Epithelial cell of esophagus (primary cell): ENCODE measurements around the gene OTUD4.

Experiments
- DNase-seq: peaks from one replicate; pipeline ENCODE4 v3.0.0; 2010; ENCODE audit warnings: low read depth
- H3K4me3 ChIP-seq: 2 replicates; pipeline ENCODE4 v1.5.1; 2011; ENCODE audit warnings: mild to moderate bottlenecking, low read length, control low read depth
- TF ChIP-seq, protein P1 (sequence below): IDR thresholded peaks from 2 replicates; pipeline ENCODE4 v1.5.1; 2011; ENCODE audit warnings: low read depth, mild to moderate bottlenecking, low read length, control low read depth, inconsistent platforms; ENCODE audit not compliant: insufficient read depth; ENCODE audit errors: missing control alignments

Gene OTUD4

DNA sequence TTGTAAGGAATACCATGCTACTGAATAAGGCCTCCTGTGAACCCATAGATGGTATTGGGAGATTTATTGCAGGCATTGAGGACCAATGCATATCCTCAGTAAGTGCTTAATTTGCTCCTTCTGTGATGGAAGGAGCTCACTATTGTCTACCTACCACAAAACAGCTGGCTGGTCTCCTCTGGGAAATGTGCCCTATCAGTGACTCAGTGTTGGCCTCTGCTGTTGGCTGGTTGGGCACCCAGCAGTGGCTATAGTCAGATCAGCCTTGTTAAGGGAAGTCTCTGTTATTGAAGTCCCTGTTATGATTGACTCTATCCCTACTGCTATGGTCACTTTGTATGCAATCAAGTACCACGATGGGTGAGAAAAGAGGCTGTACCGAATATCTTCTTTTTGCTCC, 27.5 kb upstream of the OTUD4 start:
- H3K4me3 ChIP-seq = no peak overlapping the region
- TF ChIP-seq, protein P1, sequence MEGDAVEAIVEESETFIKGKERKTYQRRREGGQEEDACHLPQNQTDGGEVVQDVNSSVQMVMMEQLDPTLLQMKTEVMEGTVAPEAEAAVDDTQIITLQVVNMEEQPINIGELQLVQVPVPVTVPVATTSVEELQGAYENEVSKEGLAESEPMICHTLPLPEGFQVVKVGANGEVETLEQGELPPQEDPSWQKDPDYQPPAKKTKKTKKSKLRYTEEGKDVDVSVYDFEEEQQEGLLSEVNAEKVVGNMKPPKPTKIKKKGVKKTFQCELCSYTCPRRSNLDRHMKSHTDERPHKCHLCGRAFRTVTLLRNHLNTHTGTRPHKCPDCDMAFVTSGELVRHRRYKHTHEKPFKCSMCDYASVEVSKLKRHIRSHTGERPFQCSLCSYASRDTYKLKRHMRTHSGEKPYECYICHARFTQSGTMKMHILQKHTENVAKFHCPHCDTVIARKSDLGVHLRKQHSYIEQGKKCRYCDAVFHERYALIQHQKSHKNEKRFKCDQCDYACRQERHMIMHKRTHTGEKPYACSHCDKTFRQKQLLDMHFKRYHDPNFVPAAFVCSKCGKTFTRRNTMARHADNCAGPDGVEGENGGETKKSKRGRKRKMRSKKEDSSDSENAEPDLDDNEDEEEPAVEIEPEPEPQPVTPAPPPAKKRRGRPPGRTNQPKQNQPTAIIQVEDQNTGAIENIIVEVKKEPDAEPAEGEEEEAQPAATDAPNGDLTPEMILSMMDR = no peak
- no peak for DNase-seq

DNA sequence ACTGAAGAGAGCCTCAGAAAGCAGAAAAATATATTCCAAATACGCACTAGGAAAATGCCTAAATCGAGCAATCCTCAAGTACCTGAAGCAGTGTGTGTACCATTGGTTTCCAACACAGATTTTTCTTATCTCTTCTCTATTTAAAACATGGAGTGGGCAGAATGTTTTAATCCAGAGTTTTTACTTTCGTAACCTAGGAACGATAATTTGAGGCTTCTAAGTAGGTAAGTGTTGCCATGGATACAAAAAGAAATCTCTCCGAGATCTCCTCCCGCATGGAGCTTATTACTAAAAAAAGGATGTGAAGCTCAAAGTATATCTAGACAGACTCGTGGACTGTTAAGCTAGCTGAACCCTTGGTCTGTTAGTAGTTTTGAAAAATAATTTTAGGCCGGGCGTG, 23.0 kb upstream of the OTUD4 start:
- no peak overlapping the region for H3K4me3 ChIP-seq
- DNase-seq = no peak
- TF ChIP-seq, protein P1 = no peak

DNA sequence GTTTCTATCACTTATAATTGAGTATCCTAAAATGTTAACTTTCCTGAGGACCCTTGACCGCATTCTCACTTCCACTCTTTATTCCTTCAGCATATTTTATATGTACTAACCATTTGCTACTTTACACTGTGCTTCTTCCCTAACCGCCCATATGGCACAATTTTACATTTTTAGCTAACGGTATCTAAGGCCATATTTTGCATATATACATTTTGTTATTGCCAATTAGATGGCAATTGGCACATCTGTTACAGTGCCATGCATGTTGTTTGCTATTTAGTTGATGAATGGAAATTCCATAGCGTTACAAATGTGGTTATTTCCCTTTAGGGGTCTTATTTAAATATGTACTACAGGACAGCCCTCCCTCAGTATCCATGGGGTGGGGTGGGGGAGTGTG, 20.0 kb upstream of the OTUD4 start:
- TF ChIP-seq, protein P1 = no peak
- H3K4me3 ChIP-seq = no peak overlapping the region

DNA sequence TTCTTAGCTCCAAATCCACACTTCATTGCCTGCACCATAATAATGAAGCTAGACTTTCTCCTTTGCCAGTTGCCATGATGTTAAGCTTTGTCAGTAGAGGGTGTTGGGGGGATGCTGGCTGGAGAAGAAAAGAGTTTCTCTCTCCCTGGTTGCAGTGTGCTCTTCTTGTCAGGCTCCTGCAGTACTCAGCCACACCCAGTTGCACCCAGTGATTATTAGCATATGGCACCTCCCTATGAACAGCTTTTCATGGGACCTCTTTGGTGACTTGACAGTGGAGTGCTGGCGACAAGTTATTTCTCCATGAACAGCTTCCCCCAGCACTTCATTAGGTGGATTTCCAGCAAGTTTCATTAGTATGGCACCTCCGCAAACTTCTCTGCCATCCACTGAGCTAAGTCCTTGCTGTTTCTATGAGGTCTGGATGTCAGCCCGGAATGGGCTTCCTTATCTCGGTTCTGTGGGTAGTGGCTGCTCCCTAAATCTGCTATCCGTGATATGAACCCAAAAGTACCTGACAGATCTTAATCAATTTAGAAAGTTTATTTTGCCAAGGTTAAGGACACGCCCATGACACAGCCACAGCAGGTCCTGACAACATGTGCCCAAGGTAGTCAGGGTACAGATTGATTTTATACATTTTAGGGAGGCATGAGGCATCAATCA, 18.8 kb upstream of the OTUD4 start:
- TF ChIP-seq, protein P1 = no peak
- no peak overlapping the region for H3K4me3 ChIP-seq
- no peak for DNase-seq

More for the DNA sequence above, 20.0 kb upstream of the OTUD4 start:
- DNase-seq = no peak

DNA sequence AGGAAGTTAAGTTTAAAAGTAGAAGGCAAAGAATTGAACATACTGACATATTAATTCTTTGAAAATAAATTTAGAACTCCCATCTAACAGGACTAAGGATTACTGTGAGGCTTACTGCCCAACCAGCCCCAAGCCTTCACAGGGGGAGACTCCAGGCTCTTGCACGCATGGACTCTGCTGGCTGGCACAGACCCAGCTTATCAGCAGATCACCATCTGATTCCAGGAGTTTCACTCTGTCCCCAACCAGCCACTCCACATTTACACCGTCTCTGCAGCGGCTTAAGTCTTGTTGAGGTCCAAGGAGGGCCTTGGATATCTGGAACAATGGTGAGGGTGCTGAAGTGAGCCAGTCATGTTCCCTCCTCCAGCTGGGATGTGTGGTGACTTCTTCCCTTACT, 16.4 kb upstream of the OTUD4 start:
- H3K4me3 ChIP-seq = no peak overlapping the region
- no peak for DNase-seq
- TF ChIP-seq, protein P1 = no peak

DNA sequence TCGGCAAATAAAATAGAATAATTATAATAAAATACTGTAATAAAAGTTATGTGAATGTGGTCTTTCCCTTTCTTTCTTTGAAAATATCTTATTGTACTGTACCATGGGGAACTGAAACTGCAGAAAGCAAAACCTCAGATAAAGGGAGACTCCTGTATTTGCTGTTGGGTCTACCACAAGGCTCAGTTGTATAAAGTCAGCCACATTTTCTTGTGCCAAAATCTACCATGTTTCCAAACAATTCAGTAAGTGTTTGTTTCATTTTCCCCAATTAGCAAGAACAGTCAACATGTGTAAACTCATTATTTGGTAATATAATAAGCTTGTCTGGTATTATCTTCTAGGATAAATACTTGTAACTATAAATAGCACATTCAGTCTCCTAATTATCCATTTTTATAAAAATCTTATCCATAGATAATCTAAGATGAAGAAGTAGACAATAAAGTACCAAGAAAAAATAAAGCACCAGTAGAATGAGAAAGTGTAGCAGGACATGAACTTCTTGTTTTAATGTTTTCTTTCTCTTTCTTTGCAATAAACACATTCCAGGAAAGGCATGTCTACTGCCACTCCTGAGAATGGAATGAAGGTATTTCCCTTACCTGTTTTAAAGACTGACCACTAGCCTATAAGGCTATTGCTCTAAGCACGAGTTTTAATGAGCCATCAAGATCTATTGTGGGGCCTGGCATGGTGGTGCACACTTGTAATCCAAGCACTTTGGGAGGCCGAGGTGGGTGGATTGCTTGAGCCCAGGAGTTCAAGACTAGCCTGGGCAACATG, 15.0 kb upstream of the OTUD4 start:
- TF ChIP-seq, protein P1 = no peak
- no peak overlapping the region for H3K4me3 ChIP-seq
- peak; percentile 64 for DNase-seq
